Lower leg skin (tissue), 3 donors: ENCODE data around the gene DIAPH1.

ENCODE experiments used
- CTCF ChIP-seq, 3 donors: fragments of 450-650 bp; IDR thresholded peaks; one replicate each; pipeline ENCODE4 v1.5.1; 2016; ENCODE audit warnings: antibody characterized with exemption in 3 of 3, mild to moderate bottlenecking in 3 of 3, moderate library complexity in 2 of 3
- POLR2A ChIP-seq, 2 donors: fragments of 450-650 bp; IDR thresholded peaks; one replicate each; pipeline ENCODE4 v1.6.1; 2016 to 2017; ENCODE audit warnings: antibody characterized with exemption in 2 of 2, mild to moderate bottlenecking in 1 of 2, moderate library complexity in 1 of 2

GRCh38 chr5:141543053-141543452 lies 75.7 kb downstream of the DIAPH1 start:
- TF ChIP-seq CTCF (IDR thresholded peaks at IDR 0.05) (no peak), POLR2A (IDR thresholded peaks at IDR 0.05) (no peak)
